Peyer's patch (tissue), 4 donors: ENCODE data around the gene MICAL3.

ENCODE experiments used
- CTCF ChIP-seq, 6 experiments: fragments of 450-650 bp in 4 of 6; fragments of 200-600 bp in 2 of 6; sonication (generic) in 1 of 6; IDR thresholded peaks; one replicate each; pipeline ENCODE4 v1.5.1; 2017 to 2019; ENCODE audit warnings: antibody characterized with exemption in 6 of 6, mild to moderate bottlenecking in 3 of 6, moderate library complexity in 1 of 6
- POLR2A ChIP-seq, 2 donors: fragments of 450-650 bp; IDR thresholded peaks; one replicate each; pipeline ENCODE4 v1.5.1; 2017; ENCODE audit warnings: antibody characterized with exemption in 2 of 2, mild to moderate bottlenecking in 2 of 2, moderate library complexity in 2 of 2

- TF ChIP-seq CTCF (IDR thresholded peaks at IDR 0.05) (no peak), POLR2A (IDR thresholded peaks at IDR 0.05) (no peak)
Measured at GRCh38 chr22:17831501-17832251, 192.7 kb downstream of the MICAL3 start.
